Mesodermal cell (in vitro differentiated cells): Measurements from ENCODE around the gene MTUS2.

Experiments
- H3K27ac ChIP-seq: 2 replicates; pipeline ENCODE4 v1.7.0; 2013; ENCODE audit warnings: mild to moderate bottlenecking, low read depth, low read length, moderate library complexity; ENCODE audit not compliant: severe bottlenecking
- H3K36me3 ChIP-seq: 2 replicates; pipeline ENCODE4 v1.7.1; 2013; ENCODE audit warnings: mild to moderate bottlenecking, low read length, moderate library complexity; ENCODE audit not compliant: control insufficient read depth, insufficient read depth
- H3K4me1 ChIP-seq: one replicate; pipeline ENCODE4 v1.7.1; 2013; ENCODE audit warnings: mild to moderate bottlenecking, low read length; ENCODE audit not compliant: insufficient read depth, control insufficient read depth, poor library complexity, severe bottlenecking
- H3K4me3 ChIP-seq: 2 replicates; pipeline ENCODE4 v1.7.0; 2013; ENCODE audit warnings: low read length, control low read depth, mild to moderate bottlenecking; ENCODE audit not compliant: insufficient read depth, poor library complexity, severe bottlenecking; ENCODE audit errors: extremely low read depth
- H3K9me3 ChIP-seq: 2 replicates; pipeline ENCODE4 v1.7.1; 2013; ENCODE audit warnings: mild to moderate bottlenecking, low read length, moderate library complexity; ENCODE audit not compliant: control insufficient read depth
- WGBS, 2 experiments: methylation state at CpG; one replicate each; pipeline ENCODE4 v1.1.5; 2013; ENCODE audit warnings: missing lambda C conversion rate in 2 of 2; ENCODE audit not compliant: insufficient coverage in 2 of 2; 5-methylcytosine and 5-hydroxymethylcytosine counted together

The MTUS2 gene

DNA sequence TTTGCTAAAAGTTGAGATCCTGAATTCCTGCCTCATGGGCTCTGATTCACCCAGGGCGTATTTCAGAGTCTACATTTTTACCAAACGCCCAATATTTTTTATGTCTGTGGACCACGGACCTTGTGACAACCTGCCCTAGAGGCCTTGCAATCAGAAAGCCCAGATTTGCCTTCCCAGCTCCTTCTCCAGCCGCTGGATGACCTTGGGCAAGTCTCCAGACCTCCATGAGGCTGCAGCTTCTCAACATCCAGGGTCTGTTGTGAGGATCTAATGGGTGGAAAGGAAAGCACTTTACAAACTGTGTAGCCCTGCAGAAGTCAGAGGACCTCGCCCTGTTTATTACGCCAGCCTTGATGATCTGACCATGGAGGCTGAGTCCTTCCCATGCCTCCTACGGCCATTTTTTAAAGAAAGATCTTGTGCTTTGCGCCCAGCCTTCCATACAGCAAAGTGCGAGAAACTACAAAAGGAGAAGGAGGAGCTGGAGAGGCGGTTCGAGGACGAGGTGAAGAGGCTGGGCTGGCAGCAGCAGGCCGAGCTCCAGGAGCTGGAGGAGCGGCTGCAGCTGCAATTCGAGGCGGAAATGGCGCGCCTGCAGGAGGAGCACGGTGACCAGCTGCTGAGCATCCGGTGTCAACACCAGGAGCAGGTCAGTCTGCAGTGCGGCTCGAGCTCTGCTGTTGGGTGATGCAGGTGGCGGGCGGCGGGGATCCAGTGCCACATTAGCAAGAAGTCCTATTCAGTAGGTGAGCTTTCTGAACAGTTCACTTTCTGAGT, 659.8 kb downstream of the MTUS2 start:
- Histone ChIP-seq H3K36me3 (no peaks in the 10 kb centered on the region), H3K27ac (no peak overlapping the region), H3K4me3 (no peak overlapping the region), H3K4me1 (no peaks in the 10 kb centered on the region), H3K9me3 (no peaks in the 10 kb centered on the region)
- WGBS, 2 experiments: 86% methylated on average over 19 to 24 of the region's 25 CpGs

DNA sequence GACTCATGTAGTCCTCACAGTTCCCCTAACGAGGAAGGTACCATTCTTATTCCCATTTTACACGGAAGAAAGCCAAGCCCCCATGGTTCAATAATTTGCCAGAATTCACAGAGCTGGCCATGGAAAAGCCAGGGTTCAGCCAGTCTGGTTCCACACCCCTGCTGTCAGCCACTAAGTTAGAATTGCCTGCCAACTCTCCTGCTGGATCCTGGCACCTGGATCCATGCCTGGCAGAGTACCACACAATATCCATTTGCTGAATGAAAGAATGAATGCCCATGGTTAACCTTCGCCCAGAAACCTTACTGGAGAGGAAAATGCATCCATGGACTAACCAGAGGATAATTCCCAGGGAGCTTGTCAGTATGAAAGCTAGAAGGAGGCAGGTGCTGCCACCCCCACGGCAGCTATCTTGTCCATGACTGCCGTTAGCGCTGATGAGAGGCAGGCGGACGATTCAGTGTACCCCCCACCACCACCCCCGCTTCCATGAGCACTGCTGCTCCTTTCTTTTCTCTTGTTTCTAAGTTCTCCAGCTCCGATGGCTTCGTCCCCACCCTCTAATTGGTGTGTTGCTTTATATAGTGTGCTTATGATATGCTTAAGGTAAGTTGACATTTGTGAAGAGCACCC, 660.9 kb downstream of the MTUS2 start:
- H3K36me3 ChIP-seq: no peaks in the 10 kb centered on the region
- H3K4me1 ChIP-seq: no peaks in the 10 kb centered on the region
- 86 to 100% methylated on average over 3 to 6 of the region's 11 CpGs for WGBS, 2 experiments
- H3K27ac ChIP-seq: no peak overlapping the region
- no peak overlapping the region for H3K4me3 ChIP-seq
- H3K9me3 ChIP-seq: no peaks in the 10 kb centered on the region

DNA sequence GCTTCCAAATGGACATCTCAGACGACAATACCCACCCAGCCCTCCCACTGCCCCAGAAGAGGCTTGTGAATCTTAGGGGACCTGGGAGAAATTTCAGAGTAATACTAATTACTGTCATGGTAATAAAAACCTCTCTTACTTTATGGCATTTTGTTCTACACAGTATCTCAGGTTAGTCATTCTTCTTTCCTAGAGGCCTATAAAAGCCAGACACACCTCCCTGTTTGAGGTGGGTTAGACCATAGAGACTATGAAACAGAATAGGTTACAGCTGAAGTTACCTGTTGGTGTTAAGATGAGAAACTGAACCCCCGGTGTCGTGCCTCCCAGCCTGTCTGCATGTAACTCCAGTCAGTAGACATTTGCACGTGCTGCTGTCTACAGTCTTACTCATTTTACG, 661.5 kb downstream of the MTUS2 start:
- no peak overlapping the region for H3K27ac ChIP-seq
- no peak overlapping the region for H3K4me3 ChIP-seq
- no peaks in the 10 kb centered on the region for H3K4me1 ChIP-seq
- WGBS, 2 experiments: 83 to 95% methylated on average over 4 of the region's 5 CpGs
- H3K36me3 ChIP-seq: no peaks in the 10 kb centered on the region
- H3K9me3 ChIP-seq: no peaks in the 10 kb centered on the region

DNA sequence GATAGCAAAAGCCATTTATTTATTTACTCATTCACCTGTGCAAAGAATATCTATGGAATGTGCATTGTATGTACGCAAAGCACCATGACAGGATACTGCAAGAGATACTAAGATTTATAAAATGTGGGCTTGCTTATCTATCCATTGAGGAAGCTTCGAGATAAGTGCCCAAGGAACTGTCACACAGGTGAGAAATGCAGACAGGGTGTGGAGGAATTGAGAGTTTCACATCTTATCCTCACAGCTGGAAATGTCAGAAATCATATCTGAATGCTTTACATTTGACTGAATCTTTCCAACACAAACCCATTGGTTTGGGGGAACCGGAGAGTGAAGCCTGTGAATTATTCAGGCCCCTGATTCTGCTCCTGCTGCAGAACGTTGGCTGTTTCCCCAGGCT, 662.4 kb downstream of the MTUS2 start:
- Histone ChIP-seq H3K4me3 (no peak overlapping the region), H3K27ac (no peak overlapping the region), H3K4me1 (no peaks in the 10 kb centered on the region), H3K9me3 (no peaks in the 10 kb centered on the region), H3K36me3 (no peaks in the 10 kb centered on the region)
- WGBS, 2 experiments: 94 to 100% methylated on average over 3 to 4 of the region's 4 CpGs

DNA sequence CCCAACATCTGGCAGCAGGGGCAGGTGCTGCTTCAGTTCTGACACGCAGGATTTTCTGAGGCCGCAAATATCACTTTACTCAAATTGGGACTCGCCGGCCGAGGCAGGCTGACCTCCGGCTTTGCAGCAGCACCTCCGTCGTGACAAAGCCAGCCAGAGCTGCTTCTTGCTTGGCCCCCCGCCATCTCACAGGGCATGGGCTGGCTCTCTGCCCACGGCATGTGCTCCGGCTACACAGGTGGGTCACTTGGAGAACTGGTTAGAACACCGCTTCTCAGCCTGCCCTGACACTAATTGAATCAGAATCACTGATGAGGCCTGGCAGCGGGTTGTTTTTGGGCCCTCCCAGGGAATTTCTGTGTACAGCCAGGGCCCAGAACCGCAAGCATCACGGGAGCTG, 663.1 kb downstream of the MTUS2 start:
- no peaks in the 10 kb centered on the region for H3K4me1 ChIP-seq
- no peak overlapping the region for H3K27ac ChIP-seq
- 89 to 93% methylated on average over 14 to 15 of the region's 15 CpGs for WGBS, 2 experiments
- H3K4me3 ChIP-seq: no peak overlapping the region
- H3K9me3 ChIP-seq: no peaks in the 10 kb centered on the region
- H3K36me3 ChIP-seq: no peaks in the 10 kb centered on the region

DNA sequence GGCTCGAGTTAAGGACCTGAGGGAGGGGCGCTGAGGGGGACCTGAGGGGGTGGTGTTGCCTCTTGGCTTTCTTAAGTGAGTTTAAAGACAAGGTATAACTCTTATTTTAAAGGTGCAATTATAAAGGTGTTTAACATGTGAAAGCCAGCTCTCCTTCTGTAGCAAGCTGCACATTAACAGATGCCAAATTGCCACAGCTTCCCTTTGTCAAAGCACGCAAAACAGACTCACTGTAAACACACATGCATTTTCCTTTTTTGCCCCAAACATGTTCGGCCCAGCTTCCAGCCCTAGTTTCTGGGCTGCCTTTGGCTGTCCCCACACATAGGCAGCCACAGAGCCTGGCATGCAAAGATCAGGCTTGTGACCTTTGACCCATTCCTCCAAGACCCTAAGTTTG, 663.5 kb downstream of the MTUS2 start:
- Histone ChIP-seq H3K27ac (no peak overlapping the region), H3K4me1 (no peaks in the 10 kb centered on the region), H3K36me3 (no peaks in the 10 kb centered on the region), H3K4me3 (no peak overlapping the region), H3K9me3 (no peaks in the 10 kb centered on the region)
- WGBS, 2 experiments: 73 to 92% methylated on average over 4 of the region's 4 CpGs

DNA sequence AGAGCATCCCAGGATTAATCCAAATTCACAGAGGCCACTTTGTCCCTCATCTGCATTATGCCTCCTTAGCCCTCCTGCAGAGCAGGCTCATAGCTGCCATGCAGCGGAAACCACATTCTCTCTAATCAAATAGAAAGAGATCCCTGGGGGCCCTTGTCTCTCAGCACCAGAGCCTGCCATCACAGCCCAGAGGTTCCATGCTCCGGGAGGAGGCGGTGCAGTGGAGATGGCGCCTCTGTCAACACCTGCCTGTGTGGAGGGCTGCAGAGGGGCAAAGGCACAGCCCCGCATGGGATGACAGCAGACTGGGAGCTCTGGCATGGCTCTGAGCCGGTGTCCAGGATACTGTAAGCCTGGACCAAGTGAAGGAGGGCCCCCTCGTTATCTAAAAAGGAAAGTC, 664.1 kb downstream of the MTUS2 start:
- whole genome bisulfite sequencing, 2 experiments: 66% methylated on average over 6 of the region's 7 CpGs
- Histone ChIP-seq H3K27ac (no peak overlapping the region), H3K36me3 (no peaks in the 10 kb centered on the region), H3K9me3 (no peaks in the 10 kb centered on the region), H3K4me1 (no peaks in the 10 kb centered on the region), H3K4me3 (no peak overlapping the region)

DNA sequence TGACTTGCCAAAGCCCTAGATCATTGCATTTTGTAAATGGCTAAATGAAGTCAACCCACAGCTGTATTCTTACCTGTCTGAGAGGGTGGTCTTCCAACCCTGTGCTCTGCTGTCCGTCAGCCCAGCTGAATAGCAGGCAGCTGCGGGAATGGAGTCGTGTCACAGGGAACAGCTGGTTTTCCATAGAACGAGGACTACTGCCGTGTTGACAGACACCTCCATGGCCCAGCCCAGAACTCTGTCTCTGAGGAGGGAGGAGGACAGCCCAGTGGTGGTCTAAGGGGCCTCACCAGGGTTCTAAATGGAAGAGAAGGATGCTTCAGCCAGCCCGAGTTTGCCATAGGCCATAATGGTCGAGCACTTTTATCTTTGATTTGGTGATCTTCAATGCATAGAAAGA, 664.7 kb downstream of the MTUS2 start:
- H3K4me3 ChIP-seq: no peak overlapping the region
- H3K36me3 ChIP-seq: no peaks in the 10 kb centered on the region
- WGBS, 2 experiments: 80 to 89% methylated on average over 6 to 7 of the region's 7 CpGs
- H3K4me1 ChIP-seq: no peaks in the 10 kb centered on the region
- no peak overlapping the region for H3K27ac ChIP-seq
- H3K9me3 ChIP-seq: no peaks in the 10 kb centered on the region

DNA sequence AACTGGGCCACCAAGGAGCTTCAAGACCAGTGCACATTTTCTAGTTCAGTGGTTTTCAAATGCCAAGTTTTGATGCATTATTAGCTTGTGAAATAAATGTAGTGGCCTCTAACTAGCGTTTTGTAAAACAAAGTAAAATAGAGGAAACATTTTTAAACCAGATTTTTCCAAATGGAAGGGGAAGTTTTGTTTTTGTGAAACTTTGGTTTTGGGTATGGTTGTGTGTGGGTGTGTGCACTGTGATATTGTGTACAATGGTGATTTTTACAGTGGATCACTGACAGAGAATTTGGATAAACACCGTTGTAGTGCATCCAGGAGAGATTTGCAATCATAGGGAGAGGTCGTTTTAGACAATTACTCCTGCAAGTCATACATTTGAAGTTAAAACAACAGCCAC, 666.4 kb downstream of the MTUS2 start:
- Histone ChIP-seq H3K27ac (no peak overlapping the region), H3K36me3 (no peaks in the 10 kb centered on the region), H3K4me3 (no peak overlapping the region), H3K9me3 (no peaks in the 10 kb centered on the region), H3K4me1 (no peaks in the 10 kb centered on the region)
- 86 to 100% methylated on average over 1 to 2 of the region's 3 CpGs for WGBS, 2 experiments

DNA sequence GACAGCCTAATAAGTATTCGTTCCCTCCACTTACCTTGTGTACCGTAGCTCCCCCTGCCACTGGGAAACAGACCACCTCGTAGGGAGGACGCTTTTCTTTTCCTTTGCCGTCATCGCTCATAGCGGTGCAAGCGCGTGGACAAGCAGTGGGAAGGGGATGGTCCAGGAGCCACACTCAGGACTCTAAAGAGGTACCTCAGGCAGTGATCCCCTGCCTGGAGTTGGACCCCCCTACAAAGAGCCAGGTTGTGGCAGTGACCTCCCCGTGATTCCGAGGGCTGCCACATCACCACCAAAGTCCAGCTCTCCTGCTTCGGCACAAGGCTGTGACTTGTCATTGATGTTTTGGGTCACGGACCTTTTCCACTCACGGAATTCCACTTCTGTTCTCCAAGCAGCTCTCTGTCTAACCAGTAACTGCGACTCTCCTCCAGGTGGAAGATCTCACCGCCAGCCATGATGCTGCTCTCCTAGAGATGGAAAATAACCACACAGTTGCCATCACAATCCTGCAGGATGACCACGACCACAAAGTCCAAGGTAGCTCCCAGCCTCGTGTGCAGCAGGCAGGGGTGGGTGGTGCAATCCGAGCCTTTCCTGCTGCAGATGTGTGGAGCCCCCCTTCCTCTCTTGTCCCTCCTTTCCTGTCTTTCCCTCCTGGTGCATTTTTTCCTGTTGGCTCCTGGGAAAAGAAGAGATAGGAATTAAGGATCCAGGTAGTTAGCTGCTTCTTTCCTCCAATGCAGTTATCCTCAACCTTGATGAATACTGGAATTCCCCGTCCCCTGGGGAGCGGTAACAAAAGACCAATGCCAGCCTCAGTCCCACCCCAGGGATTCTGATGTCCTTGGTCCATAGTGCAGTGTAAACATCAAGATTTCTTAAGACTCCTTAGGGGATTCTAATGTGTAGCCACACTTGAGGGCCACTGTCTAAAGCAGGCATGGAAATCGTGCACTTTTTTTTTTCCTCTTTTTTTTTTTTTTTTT, 667.6 kb downstream of the MTUS2 start:
- H3K4me1 ChIP-seq: no peaks in the 10 kb centered on the region
- no peak overlapping the region for H3K4me3 ChIP-seq
- H3K27ac ChIP-seq: no peak overlapping the region
- no peaks in the 10 kb centered on the region for H3K36me3 ChIP-seq
- no peaks in the 10 kb centered on the region for H3K9me3 ChIP-seq
- 88 to 92% methylated on average over 15 of the region's 22 CpGs for WGBS, 2 experiments
